ENCODE data around the gene DSCAM.

Gene DSCAM

GRCh38 chr21:40282912-40283886 is 563.8 kb downstream of the DSCAM start:
- Histone ChIP-seq H3K4me3 (ENCODE audit: low read length) (no peak overlapping the region), H4K5ac (ENCODE audit: low read length) (no peak overlapping the region), H3K79me2 (ENCODE audit: control insufficient read depth, insufficient read depth, low read length) (no peaks in the 10 kb centered on the region), H3K9ac (ENCODE audit: low read length) (no peak overlapping the region), H3K79me1 (ENCODE audit: low read length) (no peaks in the 10 kb centered on the region), H2BK15ac (replicated peaks; ENCODE audit: low read depth) (no peak overlapping the region), H3K56ac (ENCODE audit: low read length) (no peak overlapping the region), H2BK5ac (ENCODE audit: low read length) (no peak overlapping the region), H3K4me2 (ENCODE audit: low read length) (no peak overlapping the region), H3K27me3 (ENCODE audit: insufficient read depth, low read length, poor library complexity) (no peaks in the 10 kb centered on the region), H2BK120ac (ENCODE audit: low read depth, low read length) (no peak overlapping the region), H3K4ac (ENCODE audit: low read depth, low read length) (no peak overlapping the region), H4K8ac (ENCODE audit: low read depth, low read length) (no peak overlapping the region), H3K27ac (ENCODE audit: low read depth, low read length) (no peak overlapping the region), H2AK5ac (ENCODE audit: low read length) (no peak overlapping the region), H3K36me3 (ENCODE audit: control insufficient read depth, insufficient read depth, low read length) (no peaks in the 10 kb centered on the region), H3K18ac (ENCODE audit: low read length) (no peak overlapping the region), H3K4me1 (ENCODE audit: control insufficient read depth, low read depth, low read length) (no peaks in the 10 kb centered on the region), H3K23ac (ENCODE audit: low read length) (no peak overlapping the region)
- WGBS (ENCODE audit: extremely low coverage, insufficient coverage, low lambda C conversion rate) = no CpG with 5 or more reads among the region's 3 CpGs
- DNase-seq = no peak

GRCh38 chr21:40278345-40278744 is 568.6 kb downstream of the DSCAM start:
- no peak overlapping the region for H3K23ac ChIP-seq (ENCODE audit: low read length)
- no peaks in the 10 kb centered on the region for H3K79me1 ChIP-seq (ENCODE audit: low read length)
- no CpG with 5 or more reads among the region's 1 CpG for WGBS (ENCODE audit: extremely low coverage, insufficient coverage, low lambda C conversion rate)
- H2BK15ac ChIP-seq (replicated peaks; ENCODE audit: low read depth) = no peak overlapping the region
- H3K4me3 ChIP-seq (ENCODE audit: low read length) = no peak overlapping the region
- H2BK5ac ChIP-seq (ENCODE audit: low read length) = no peak overlapping the region
- no peak overlapping the region for H4K5ac ChIP-seq (ENCODE audit: low read length)
- H2BK120ac ChIP-seq (ENCODE audit: low read depth, low read length) = no peak overlapping the region
- DNase-seq = no peak
- no peaks in the 10 kb centered on the region for H3K36me3 ChIP-seq (ENCODE audit: control insufficient read depth, insufficient read depth, low read length)
- H3K56ac ChIP-seq (ENCODE audit: low read length) = no peak overlapping the region
- H3K4me1 ChIP-seq (ENCODE audit: control insufficient read depth, low read depth, low read length) = no peaks in the 10 kb centered on the region
- no peak overlapping the region for H3K4ac ChIP-seq (ENCODE audit: low read depth, low read length)
- H3K4me2 ChIP-seq (ENCODE audit: low read length) = no peak overlapping the region
- no peaks in the 10 kb centered on the region for H3K27me3 ChIP-seq (ENCODE audit: insufficient read depth, low read length, poor library complexity)
- no peak overlapping the region for H2AK5ac ChIP-seq (ENCODE audit: low read length)
- H3K79me2 ChIP-seq (ENCODE audit: control insufficient read depth, insufficient read depth, low read length) = no peaks in the 10 kb centered on the region
- H3K27ac ChIP-seq (ENCODE audit: low read depth, low read length) = no peak overlapping the region
- H4K8ac ChIP-seq (ENCODE audit: low read depth, low read length) = no peak overlapping the region
- no peak overlapping the region for H3K9ac ChIP-seq (ENCODE audit: low read length)
- H3K18ac ChIP-seq (ENCODE audit: low read length) = no peak overlapping the region

- no CpG with 5 or more reads among the region's 12 CpGs for WGBS (ENCODE audit: extremely low coverage, insufficient coverage, low lambda C conversion rate)
- no peak overlapping the region for H3K27ac ChIP-seq (ENCODE audit: low read depth, low read length)
- H3K36me3 ChIP-seq (ENCODE audit: control insufficient read depth, insufficient read depth, low read length) = no peaks in the 10 kb centered on the region
- no peak overlapping the region for H3K4ac ChIP-seq (ENCODE audit: low read depth, low read length)
- H3K79me1 ChIP-seq (ENCODE audit: low read length) = no peaks in the 10 kb centered on the region
- H3K23ac ChIP-seq (ENCODE audit: low read length) = no peak overlapping the region
- H3K27me3 ChIP-seq (ENCODE audit: insufficient read depth, low read length, poor library complexity) = no peaks in the 10 kb centered on the region
- H2BK120ac ChIP-seq (ENCODE audit: low read depth, low read length) = no peak overlapping the region
- H3K4me2 ChIP-seq (ENCODE audit: low read length) = no peak overlapping the region
- no peaks in the 10 kb centered on the region for H3K4me1 ChIP-seq (ENCODE audit: control insufficient read depth, low read depth, low read length)
- H4K8ac ChIP-seq (ENCODE audit: low read depth, low read length) = no peak overlapping the region
- no peak overlapping the region for H2BK5ac ChIP-seq (ENCODE audit: low read length)
- no peak overlapping the region for H3K4me3 ChIP-seq (ENCODE audit: low read length)
- no peak overlapping the region for H3K56ac ChIP-seq (ENCODE audit: low read length)
- no peaks in the 10 kb centered on the region for H3K79me2 ChIP-seq (ENCODE audit: control insufficient read depth, insufficient read depth, low read length)
- H2BK15ac ChIP-seq (replicated peaks; ENCODE audit: low read depth) = no peak overlapping the region
- H4K5ac ChIP-seq (ENCODE audit: low read length) = no peak overlapping the region
- H3K18ac ChIP-seq (ENCODE audit: low read length) = no peak overlapping the region
- H2AK5ac ChIP-seq (ENCODE audit: low read length) = no peak overlapping the region
- no peak for DNase-seq
- H3K9ac ChIP-seq (ENCODE audit: low read length) = no peak overlapping the region
Observed at GRCh38 chr21:40276001-40276400, 571.0 kb downstream of the DSCAM start.

- Histone ChIP-seq H3K4me1 (ENCODE audit: control insufficient read depth, low read depth, low read length) (no peaks in the 10 kb centered on the region), H3K36me3 (ENCODE audit: control insufficient read depth, insufficient read depth, low read length) (no peaks in the 10 kb centered on the region), H3K56ac (ENCODE audit: low read length) (no peak overlapping the region), H2BK15ac (replicated peaks; ENCODE audit: low read depth) (no peak overlapping the region), H3K79me1 (ENCODE audit: low read length) (no peaks in the 10 kb centered on the region), H3K18ac (ENCODE audit: low read length) (no peak overlapping the region), H4K8ac (ENCODE audit: low read depth, low read length) (no peak overlapping the region), H3K27ac (ENCODE audit: low read depth, low read length) (no peak overlapping the region), H2BK5ac (ENCODE audit: low read length) (no peak overlapping the region), H3K4me2 (ENCODE audit: low read length) (no peak overlapping the region), H4K5ac (ENCODE audit: low read length) (no peak overlapping the region), H3K4ac (ENCODE audit: low read depth, low read length) (no peak overlapping the region), H3K79me2 (ENCODE audit: control insufficient read depth, insufficient read depth, low read length) (no peaks in the 10 kb centered on the region), H3K27me3 (ENCODE audit: insufficient read depth, low read length, poor library complexity) (no peaks in the 10 kb centered on the region), H2AK5ac (ENCODE audit: low read length) (no peak overlapping the region), H3K23ac (ENCODE audit: low read length) (no peak overlapping the region), H2BK120ac (ENCODE audit: low read depth, low read length) (no peak overlapping the region), H3K4me3 (ENCODE audit: low read length) (no peak overlapping the region), H3K9ac (ENCODE audit: low read length) (no peak overlapping the region)
- DNase-seq = no peak
- no CpG with 5 or more reads among the region's 4 CpGs for WGBS (ENCODE audit: extremely low coverage, insufficient coverage, low lambda C conversion rate)
Observed at GRCh38 chr21:40272037-40272436, 574.9 kb downstream of the DSCAM start.

GRCh38 chr21:40271164-40271563 is 575.8 kb downstream of the DSCAM start:
- Histone ChIP-seq H2BK5ac (ENCODE audit: low read length) (no peak overlapping the region), H3K27ac (ENCODE audit: low read depth, low read length) (no peak overlapping the region), H3K56ac (ENCODE audit: low read length) (no peak overlapping the region), H3K4me3 (ENCODE audit: low read length) (no peak overlapping the region), H2BK120ac (ENCODE audit: low read depth, low read length) (no peak overlapping the region), H3K27me3 (ENCODE audit: insufficient read depth, low read length, poor library complexity) (no peaks in the 10 kb centered on the region), H3K4me1 (ENCODE audit: control insufficient read depth, low read depth, low read length) (no peaks in the 10 kb centered on the region), H3K79me1 (ENCODE audit: low read length) (no peaks in the 10 kb centered on the region), H4K5ac (ENCODE audit: low read length) (no peak overlapping the region), H2AK5ac (ENCODE audit: low read length) (no peak overlapping the region), H2BK15ac (replicated peaks; ENCODE audit: low read depth) (no peak overlapping the region), H3K4ac (ENCODE audit: low read depth, low read length) (no peak overlapping the region), H3K9ac (ENCODE audit: low read length) (no peak overlapping the region), H3K36me3 (ENCODE audit: control insufficient read depth, insufficient read depth, low read length) (no peaks in the 10 kb centered on the region), H3K4me2 (ENCODE audit: low read length) (no peak overlapping the region), H3K23ac (ENCODE audit: low read length) (no peak overlapping the region), H3K79me2 (ENCODE audit: control insufficient read depth, insufficient read depth, low read length) (no peaks in the 10 kb centered on the region), H4K8ac (ENCODE audit: low read depth, low read length) (no peak overlapping the region), H3K18ac (ENCODE audit: low read length) (no peak overlapping the region)
- WGBS (ENCODE audit: extremely low coverage, insufficient coverage, low lambda C conversion rate) = no CpG with 5 or more reads among the region's 9 CpGs
- DNase-seq = no peak
